ENCODE data around the gene TM7SF2. TPM values are rescaled to one million over a fixed set of nuclear protein-coding genes. Genes with fewer than 3 reads are reported as not detected.

The TM7SF2 gene
- total and polyA plus RNA-seq, 3 donors from 2014 or later, result 36.4 to 49.6 (median 42.0) TPM

DNA sequence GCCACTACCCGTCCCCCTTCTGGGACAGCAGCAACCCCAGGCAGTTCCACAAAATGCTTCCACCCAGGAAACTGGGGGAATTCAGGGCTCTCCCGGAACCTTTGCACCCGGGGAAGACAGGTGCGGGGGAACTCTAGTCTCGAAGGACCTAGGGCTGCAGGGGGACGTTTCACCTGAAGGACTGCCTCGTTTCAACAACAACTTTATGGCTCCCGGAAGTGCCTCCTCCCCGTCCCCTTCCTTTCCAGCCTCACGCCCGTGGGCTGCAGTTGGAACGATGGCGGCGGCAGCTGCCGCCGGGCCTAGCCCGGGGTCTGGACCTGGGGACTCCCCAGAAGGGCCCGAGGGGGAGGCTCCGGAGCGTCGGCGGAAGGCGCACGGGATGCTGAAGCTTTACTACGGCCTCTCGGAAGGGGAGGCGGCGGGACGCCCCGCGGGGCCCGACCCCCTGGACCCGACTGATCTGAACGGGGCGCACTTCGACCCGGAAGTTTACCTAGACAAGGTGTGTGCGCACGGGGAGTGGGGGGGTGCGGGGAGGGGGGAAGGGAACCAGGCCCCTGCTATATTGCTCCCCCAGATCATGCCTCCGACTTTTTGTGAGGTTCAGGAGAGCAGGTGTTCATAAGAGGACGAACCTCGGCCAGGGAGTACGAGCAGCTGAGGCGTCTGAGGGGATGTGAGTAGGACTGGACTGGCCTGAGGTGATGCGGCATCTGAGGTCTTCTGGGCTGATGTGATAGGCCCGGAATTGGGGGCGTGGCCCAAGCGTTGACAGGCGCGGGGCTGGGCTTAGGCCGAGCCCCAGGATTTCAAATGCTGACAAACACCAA, 15.5 kb upstream of the TM7SF2 start, which contains the start of gene VPS51:
Gene VPS51, plus strand, starts transcription at position 241 of the 833 bp plus-strand sequence. Its CDS starts 37 bp downstream, at position 278.
- Histone ChIP-seq H3K4me1 (peaks cover 9% of the 10 kb centered on the region), H3K27me3 (no peaks in the 10 kb centered on the region), H3K36me3 (ENCODE audit: low read depth, missing control alignments) (no peaks in the 10 kb centered on the region), H3K27ac (peak within 1 kb of the TSS; percentile 89 to 94), H3K4me3 (peak within 1 kb of the TSS; percentile 69 to 99), H3K9me3 (no peaks in the 10 kb centered on the region)
- TF ChIP-seq POLR2A (IDR thresholded peaks at IDR 0.05), result no peak
- TF ChIP-seq, protein P1, sequence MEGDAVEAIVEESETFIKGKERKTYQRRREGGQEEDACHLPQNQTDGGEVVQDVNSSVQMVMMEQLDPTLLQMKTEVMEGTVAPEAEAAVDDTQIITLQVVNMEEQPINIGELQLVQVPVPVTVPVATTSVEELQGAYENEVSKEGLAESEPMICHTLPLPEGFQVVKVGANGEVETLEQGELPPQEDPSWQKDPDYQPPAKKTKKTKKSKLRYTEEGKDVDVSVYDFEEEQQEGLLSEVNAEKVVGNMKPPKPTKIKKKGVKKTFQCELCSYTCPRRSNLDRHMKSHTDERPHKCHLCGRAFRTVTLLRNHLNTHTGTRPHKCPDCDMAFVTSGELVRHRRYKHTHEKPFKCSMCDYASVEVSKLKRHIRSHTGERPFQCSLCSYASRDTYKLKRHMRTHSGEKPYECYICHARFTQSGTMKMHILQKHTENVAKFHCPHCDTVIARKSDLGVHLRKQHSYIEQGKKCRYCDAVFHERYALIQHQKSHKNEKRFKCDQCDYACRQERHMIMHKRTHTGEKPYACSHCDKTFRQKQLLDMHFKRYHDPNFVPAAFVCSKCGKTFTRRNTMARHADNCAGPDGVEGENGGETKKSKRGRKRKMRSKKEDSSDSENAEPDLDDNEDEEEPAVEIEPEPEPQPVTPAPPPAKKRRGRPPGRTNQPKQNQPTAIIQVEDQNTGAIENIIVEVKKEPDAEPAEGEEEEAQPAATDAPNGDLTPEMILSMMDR (IDR thresholded peaks at IDR 0.05), result peak in 2 of 3 experiments; percentile 31 to 38
- 1 to 2% methylated on average over 11 to 52 of the region's 52 CpGs for WGBS, 2 donors
- peak; percentile 94 for DNase-seq
- intact Hi-C loops (cut with DNase I; ENCODE audit: low total_unique reads), result no loop called here

DNA sequence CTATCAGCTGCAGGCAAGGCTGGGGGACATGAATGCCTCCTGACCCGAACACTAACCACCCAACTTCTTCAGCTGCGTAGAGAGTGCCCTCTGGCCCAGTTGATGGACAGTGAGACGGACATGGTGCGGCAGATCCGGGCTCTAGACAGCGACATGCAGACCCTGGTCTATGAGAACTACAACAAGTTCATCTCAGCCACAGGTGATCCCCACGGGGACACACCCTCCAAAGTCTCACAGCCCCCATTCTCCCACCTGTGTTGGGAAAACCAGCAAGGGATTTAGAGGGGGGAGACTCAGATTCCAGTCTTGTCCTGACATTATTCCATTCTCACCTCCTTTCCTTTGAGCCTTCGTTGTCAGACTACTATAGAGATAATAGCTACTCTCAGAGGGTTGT, 14.7 kb upstream of the TM7SF2 start:
- intact Hi-C loops (cut with DNase I; ENCODE audit: low total_unique reads), result no loop called here
- TF ChIP-seq POLR2A (IDR thresholded peaks at IDR 0.05), result no peak
- TF ChIP-seq, protein P1 (IDR thresholded peaks at IDR 0.05), result no peak
- DNase-seq, result no peak
- H3K4me1 ChIP-seq, result peaks cover 9% of the 10 kb centered on the region
- no peaks in the 10 kb centered on the region for H3K36me3 ChIP-seq (ENCODE audit: low read depth, missing control alignments)
- peak overlapping the region; percentile 89 to 94 for H3K27ac ChIP-seq
- peak overlapping the region; percentile 69 to 99 for H3K4me3 ChIP-seq
- WGBS, 2 donors, result 20 to 42% methylated on average over 6 to 8 of the region's 8 CpGs
- H3K9me3 ChIP-seq, result no peaks in the 10 kb centered on the region
- H3K27me3 ChIP-seq, result no peaks in the 10 kb centered on the region

DNA sequence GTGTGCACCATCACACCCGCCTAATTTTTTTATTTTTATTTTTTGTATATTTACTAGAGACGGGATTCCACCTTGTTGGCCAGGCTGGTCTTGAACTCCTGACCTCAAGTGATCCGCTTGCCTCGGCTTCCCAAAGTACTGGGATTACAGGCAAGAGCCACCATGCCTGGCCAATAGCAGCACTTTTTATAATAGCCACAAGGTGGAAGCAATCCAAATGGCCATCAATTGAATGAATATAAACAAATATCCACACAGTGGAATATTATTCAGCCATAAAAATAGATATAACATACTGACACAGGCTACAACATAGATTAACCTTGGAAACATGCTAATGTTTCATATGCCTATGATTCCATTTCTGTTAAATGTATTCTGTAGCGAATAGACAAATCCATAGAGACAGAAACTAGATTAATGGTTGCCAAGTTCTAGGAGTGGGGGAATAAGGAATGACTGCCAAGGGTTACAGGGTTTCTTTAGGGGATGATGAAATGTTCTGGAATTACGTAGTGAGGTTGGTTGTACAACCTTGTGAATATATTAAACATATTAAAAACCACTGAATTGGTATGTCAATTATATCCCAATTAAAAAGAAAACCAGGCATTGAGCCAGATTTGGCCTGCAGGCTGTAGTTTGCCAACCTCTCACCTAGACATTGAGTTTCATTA, 10.9 kb upstream of the TM7SF2 start:
- intact Hi-C loops (cut with DNase I; ENCODE audit: low total_unique reads), result no loop called here
- 91 to 95% methylated on average over 6 of the region's 6 CpGs for WGBS, 2 donors

DNA sequence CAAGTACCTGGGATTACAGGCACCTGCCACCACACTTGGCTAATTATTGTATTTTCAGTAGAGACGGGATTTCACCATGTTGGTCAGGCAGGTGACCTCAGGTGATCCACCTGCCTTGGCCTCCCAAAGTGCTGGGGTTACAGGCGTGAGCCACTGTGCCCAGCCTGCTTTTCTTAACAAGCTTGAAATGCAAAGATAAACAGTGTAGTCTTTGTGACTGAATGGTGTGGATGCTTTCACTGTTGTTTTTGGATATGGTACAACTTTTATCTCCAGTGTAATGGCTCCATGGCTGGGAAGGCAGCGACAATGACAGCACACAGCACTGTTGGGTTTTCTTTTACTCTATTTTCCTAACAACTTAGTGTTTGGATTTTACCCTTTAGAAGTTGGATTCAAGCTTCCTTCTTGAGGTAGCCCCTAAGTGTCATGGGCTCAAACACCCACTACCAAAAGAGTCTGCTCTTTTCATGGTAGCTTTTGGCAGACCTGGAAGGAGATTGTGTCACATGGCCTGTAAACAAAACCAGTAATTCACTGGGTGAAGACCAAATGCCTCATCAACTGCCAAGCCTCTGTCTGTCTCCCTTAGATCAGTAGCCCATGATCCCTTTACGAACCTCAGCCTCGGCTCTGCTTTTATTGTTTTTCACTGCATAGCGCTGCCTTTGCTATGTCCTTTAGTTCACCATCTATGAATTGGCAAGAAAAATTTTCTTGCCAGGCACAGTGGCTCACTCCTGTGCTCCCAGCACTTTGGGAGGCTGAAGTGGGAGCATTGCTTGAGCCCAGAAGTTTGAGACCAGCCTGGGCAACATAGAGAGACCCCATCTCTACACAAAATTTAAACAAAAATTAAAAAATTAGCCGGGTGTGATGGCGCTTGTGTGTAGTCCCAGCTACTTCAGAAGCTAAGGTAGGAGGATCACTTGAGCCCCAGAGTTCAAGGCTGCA, 9.3 kb upstream of the TM7SF2 start:
- Histone ChIP-seq H3K36me3 (ENCODE audit: low read depth, missing control alignments) (no peaks in the 10 kb centered on the region), H3K4me3 (no peak overlapping the region), H3K9me3 (no peaks in the 10 kb centered on the region), H3K27me3 (no peaks in the 10 kb centered on the region), H3K27ac (no peak overlapping the region), H3K4me1 (peaks cover 8% of the 10 kb centered on the region)
- intact Hi-C loops (cut with DNase I; ENCODE audit: low total_unique reads), result no loop called here
- 82 to 84% methylated on average over 8 of the region's 8 CpGs for WGBS, 2 donors
- no peak for DNase-seq
- TF ChIP-seq POLR2A (IDR thresholded peaks at IDR 0.05), result no peak
- TF ChIP-seq, protein P1 (IDR thresholded peaks at IDR 0.05), result no peak

More for the DNA sequence above, 10.9 kb upstream of the TM7SF2 start:
- H3K4me1 ChIP-seq, result peaks cover 16% of the 10 kb centered on the region
- no peak overlapping the region for H3K27ac ChIP-seq
- H3K27me3 ChIP-seq, result no peaks in the 10 kb centered on the region
- no peak for DNase-seq
- no peaks in the 10 kb centered on the region for H3K36me3 ChIP-seq (ENCODE audit: low read depth, missing control alignments)
- no peak overlapping the region for H3K4me3 ChIP-seq
- no peaks in the 10 kb centered on the region for H3K9me3 ChIP-seq
- no peak for TF ChIP-seq POLR2A (IDR thresholded peaks at IDR 0.05)
